Epithelial cell of prostate (primary cell): ENCODE results near the gene CRIM1.

Experiments
- DNase-seq: peaks from one replicate; pipeline ENCODE4 v3.0.0-alpha.2; 2011; ENCODE audit warnings: low read depth, low spot score
- H3K27ac ChIP-seq: fragments of 450-650 bp; 2 replicates; pipeline ENCODE4 v1.5.1; 2017; ENCODE audit warnings: mild to moderate bottlenecking

The CRIM1 gene

DNA sequence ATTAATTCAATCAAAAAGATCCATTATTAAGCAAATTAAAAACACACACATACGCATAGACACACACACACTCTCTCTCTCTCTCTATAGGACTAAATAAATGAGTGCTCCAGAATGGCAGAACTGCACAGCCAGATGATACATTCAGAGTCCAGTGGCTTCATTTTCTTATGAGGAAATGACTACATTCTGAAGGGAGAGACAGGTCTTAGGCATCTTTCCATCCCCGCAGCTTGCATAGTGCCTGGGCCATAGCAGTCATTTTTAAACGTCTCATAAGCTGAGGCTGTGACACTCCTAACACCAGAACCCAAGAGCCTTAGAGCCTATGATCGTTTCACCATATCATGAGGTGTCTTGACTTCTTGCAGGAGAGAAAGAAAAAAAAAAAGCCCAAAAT lies 211.3 kb downstream of the CRIM1 start:
- peak overlapping the region; percentile 91 for H3K27ac ChIP-seq

DNA sequence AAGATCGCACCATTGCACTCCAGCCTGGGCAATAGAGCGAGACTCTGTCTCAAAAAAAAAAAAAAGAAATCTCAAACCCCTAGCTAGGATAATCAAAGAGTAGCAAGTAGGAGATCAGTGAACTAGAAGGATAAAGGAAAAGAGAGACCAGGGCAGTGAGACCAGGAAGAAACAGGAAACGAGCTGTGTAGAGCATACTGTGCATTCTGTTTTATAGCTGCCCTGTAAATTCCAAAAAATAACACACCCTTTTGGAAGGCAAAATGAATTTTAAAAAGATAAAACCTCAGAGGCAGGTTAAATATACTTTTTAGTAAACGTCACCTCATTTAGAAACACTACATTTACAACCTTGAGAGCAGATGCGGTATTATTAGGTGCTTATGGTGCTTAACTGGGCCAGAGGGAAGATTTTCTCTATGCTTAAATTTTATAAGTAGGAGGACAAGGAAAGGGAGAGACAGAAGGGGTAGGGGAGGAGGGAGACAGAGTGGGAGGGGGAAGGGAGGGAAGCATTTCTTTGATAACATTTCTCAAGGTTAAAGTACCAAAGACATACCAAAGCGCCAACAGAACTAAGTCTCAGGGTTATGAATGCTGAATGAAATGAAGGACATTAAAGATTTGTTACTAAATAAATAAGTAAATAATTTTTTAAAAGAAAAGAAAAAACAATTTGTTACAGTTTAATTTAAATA lies 212.3 kb downstream of the CRIM1 start:
- H3K27ac ChIP-seq = peak overlapping the region; percentile 91
- no peak for DNase-seq

More for the DNA sequence above, 211.3 kb downstream of the CRIM1 start:
- DNase-seq = no peak

DNA sequence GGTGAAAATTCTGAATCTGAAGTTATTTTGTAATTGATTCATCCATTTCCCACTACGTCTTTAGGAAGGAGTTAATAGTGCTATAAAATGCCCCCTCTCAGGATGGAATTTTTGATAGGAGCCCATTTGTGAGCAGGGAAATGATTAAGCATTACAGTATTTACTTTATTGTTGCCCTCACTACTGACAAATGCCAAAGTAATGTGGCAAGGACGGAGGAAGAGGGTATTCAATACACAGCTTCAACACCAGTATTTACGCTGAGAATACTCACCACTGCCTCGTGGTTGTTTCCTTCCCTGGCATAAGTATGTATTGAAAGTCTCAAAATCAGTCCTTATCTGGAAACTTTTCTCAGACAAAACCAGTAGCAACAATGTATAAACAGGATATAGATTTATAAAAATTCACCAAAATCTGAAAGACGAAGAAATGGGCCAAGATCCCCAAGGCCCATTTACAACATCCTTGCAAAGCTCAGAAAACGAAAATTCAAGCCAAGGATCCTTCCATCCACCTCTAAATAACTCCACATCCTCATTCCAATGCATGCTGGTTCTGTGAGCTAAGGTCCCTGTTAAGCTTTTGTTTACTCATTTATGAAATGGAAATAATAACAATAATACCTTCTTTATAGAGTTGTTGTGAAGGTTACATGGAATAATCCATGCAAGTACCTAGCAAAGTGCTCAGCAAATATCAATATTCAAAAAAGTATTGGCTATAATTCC lies 213.1 kb downstream of the CRIM1 start:
- no peak for DNase-seq
- H3K27ac ChIP-seq = peak overlapping the region; percentile 91

DNA sequence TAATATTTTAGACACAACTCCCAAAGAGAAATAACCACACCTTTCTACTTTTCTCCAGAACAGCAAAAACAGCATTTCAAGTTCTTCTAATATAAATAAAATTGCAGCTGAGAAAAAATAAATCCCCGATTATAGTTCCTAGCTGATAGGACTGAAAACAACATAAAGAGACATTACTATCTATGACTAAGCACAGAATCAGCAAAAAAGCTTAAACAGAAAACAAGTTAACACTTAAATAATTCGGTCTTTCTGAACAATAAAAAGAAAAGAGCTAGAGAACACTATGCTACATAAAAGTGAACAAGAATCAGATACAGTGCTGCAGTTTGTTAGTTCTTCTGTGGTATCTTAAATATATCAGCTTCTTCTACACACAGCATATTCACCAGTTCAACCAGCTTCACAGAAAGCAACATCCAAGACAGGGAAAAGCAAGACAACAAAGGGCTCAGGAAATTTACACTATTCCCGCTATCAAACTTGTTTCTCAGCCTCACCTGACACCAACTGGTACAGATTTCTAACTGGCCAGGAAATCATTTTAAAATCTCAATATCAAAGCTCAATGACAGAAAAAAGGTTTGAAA lies 213.8 kb downstream of the CRIM1 start:
- DNase-seq = no peak
- peak overlapping the region; percentile 91 for H3K27ac ChIP-seq

DNA sequence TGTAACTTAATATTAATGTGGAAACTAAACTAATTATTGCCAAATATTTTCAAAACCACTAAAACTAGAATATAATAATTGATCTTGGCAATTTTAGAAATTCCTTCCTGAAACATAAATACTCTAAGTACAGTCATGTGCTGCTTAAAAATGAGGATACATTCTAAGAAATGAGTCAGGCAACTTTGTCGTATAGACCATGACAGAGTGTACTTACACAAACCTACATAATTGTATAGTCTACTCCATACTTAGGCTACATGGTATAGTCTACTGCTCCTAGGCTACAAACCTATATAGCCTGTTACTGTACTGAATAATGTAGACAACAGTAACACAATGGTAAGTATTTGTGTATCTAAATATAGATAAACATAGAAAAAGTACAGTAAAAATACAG lies 214.8 kb downstream of the CRIM1 start:
- peak overlapping the region; percentile 91 for H3K27ac ChIP-seq
- no peak for DNase-seq

DNA sequence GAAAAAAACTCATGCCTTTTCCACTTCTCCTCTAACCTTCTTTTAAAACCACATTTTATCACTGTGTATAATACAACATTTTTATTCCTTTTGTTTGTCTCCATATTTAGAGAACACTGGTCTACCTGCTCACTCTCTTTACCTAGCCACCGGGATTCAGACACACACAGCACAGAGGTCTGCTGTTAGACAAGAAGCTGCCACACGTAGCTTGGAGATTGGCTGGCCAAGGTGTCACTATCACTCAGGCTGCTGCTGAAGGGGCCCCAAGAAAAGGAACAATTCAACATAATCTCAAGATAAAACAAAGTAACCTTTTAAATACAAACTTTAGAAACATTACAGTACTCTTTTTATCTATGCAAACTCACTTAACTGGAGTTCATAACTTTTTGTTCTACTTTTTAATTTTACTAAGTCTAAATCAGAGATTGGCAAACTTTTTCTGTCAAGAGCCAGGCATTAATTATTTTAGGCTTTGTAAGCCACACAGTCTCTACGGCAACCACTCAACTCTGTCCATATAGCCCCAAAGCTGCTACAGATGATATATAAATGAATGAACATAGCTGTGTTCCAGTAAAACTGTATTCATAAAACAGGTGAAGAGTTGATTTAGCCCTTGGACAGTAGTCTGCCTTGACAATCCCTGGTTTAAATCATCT lies 216.6 kb downstream of the CRIM1 start:
- no peak for DNase-seq
- no peak overlapping the region for H3K27ac ChIP-seq

DNA sequence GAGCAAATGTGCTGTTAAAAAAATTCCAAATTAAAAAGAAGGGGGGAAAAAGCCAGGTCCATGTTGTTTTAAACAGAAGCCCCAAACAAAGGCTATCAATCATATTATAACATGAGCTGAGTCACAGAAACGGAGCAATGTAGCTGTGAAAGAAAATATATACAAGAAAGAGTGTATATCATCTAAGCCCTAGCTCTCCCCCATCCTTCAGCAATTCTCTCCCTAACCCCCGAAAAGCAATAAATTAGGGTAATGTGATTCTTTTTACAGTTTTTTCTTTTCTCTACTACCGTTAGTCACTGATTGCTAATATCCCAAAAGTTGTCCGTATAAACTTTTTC lies 217.1 kb downstream of the CRIM1 start:
- H3K27ac ChIP-seq = no peak overlapping the region
- DNase-seq = no peak

DNA sequence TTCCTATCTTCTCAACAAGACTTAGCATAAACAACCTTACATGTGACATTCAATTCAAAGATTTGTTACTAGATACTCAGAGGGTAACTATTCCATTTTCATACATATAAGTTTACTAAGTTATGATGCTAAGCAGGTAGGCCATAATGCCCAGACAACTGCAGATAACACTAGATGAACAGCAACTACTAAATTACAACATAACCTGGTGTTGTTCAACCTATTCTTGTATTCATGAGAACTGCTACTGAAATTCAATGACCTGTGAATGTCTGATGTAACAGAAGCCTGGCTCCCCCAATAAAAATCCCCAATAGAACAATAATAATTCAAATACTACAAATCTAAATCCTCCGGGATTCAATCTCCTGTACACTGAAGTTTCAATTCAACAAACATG lies 217.6 kb downstream of the CRIM1 start:
- DNase-seq = no peak
- no peak overlapping the region for H3K27ac ChIP-seq

DNA sequence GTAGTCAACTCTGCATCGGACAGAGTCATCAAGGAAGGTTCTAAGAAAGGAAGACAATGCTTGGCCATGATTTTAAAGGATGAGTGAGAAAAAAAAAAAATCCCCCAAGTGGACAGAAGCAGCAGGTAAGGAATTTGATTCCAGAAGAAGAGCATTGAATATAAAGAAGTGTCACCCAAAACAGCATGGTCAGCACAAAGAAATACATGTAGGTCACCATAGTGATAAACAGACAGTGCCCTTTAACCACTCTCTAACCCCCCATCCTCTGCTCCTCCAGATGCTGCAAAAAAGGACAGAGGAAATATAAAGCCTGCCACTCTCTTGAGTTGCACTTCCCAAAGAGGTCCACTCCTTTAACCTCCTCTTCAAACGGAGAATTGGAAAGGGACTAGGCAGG lies 219.0 kb downstream of the CRIM1 start:
- no peak overlapping the region for H3K27ac ChIP-seq
- no peak for DNase-seq

DNA sequence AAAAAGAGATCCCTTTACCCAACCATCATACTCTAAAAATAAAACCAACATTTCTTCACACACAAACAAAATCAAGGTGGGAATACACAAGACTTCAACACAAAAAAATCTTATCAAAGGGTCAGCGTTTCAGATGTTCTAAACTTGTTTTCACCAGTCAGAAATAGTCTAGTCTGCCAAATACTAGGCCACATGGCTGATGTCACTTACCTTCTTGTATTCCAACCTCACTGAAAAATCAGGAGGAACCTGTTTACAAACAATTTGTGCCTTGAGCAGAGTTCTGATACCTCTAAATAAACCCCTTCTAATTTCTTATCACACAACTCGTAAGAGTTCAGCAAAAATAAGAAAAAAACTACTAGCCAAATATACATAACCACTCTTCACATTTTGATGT lies 222.3 kb downstream of the CRIM1 start:
- H3K27ac ChIP-seq = no peak overlapping the region
- DNase-seq = no peak

DNA sequence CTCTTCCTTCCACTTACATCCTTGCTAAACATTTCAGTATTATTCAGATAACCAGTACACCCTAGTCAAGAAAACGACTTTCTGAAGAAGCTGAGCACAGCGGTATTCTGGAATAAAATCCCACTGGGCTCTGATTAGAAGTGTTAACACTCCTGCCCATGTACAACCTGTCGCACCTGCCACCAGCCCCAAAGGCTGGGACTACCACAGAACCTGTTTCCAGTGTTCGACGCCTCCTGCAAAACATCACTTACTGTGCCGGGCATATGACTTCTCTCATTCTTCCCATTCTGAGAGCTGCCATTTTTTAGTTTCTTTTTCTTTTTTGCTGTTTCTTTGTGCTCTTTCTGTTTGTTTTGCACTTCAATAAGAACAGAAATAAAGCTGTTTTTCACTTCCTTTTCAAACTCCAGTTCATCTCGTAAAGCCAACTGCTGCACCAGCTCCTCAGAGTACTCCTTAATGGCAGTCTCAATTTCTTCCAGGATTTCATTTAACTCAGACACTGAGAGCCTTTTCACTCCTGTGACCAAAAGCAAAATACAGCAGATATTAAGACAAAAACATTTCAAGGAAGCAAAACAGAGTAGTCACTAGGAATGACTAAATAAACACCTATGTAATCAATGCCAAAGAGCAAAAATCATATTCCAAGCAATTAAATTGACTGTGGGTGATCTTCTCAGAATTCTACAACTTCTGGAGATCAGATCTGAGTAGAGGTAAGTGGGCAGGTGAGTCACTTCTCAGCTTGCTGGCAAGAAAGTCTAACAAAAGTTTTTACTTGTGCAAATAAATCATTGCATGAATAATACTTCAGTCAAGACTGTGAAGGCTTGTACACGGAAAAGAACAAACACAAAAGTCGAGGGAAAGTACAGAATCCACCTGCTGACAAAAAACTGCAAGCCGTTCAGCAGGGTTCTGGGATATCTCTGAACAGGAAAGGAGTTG lies 223.0 kb downstream of the CRIM1 start:
- peak; percentile 71 for DNase-seq
- peak overlapping the region; percentile 26 for H3K27ac ChIP-seq

DNA sequence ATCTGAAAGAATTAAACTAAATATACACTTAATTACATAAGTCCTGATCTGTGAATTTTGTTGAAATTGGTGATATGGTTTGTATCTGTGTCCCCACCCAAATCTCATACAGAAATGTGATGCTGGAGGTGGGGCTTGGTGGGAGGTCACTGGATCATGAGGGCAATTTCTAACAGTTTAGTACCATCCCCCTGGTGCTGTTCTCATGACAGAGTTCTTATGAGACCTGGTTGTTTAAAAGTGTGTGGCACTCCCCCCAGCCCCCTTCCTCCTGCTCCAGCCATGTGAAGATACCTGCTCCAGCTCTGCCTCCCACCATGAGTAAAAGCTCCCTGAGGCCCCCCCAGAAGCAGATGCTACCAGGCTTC lies 223.7 kb downstream of the CRIM1 start:
- DNase-seq = no peak
- peak overlapping the region; percentile 26 for H3K27ac ChIP-seq

DNA sequence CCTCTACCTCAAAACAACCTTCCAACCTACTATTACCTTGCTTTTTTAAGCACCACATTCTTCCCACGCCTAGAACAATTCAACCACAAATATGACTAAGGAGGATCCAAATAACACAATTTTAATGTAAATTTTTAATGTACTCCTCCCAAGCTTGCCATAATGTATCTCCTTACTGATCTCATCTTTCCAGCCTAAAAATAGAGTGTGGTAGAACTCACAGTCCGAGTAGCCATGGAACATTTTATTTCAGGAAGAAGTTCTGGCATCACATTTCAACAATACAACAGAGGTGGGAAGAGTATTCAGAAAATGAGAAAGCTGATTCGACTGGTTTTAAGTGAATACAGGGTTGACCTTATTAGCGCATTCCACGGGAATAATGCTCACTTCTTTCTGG lies 227.0 kb downstream of the CRIM1 start:
- no peak overlapping the region for H3K27ac ChIP-seq
- DNase-seq = no peak

DNA sequence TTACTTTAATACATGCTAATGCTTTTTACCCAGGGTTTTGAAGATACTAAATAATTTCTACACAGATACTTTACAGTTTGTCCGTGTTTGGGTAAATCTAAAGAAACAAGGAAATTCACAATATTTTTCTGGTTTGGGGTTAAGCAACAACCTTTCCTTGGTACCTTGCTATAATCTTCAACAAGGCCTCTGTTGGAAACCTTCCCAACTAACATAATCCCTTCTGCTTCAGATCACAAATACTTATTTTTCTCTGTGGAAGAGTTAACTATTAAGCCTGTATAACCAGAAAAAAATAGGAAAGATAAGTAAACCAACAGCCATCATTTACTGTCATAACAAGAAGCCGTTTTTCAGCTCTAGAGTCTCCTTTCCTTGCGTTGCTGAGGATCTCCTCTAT lies 227.4 kb downstream of the CRIM1 start:
- H3K27ac ChIP-seq = no peak overlapping the region
- DNase-seq = no peak

DNA sequence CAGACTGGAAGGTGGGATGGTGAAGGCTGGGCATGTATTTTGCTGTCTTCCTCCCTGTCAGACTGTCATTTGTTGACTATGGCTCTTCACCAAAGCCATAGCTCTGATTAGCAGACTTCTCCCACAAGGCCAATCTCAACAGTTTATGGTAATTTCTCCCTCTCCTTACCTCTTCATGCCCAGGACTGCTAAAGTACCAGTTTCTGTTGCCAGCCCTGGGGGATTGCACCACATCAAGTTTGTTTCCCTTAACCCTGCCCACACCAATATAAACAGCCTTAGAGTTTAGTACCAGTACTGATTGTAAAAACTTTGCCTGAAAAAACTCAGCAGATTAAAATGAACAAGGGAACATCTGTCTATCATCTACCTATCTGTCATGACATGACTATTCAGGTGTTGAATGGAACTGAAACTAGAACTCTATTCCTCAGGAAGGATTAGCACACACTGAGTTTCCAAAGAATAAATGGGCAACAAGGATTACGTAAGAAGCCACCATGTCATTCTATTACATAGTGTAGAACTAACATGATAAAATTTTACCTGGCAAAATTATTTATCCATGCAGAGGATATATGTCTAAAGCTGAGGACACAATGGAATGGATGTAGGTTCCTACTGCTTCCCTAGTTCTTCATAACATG lies 228.7 kb downstream of the CRIM1 start:
- H3K27ac ChIP-seq = peak overlapping the region; percentile 36
- no peak for DNase-seq

DNA sequence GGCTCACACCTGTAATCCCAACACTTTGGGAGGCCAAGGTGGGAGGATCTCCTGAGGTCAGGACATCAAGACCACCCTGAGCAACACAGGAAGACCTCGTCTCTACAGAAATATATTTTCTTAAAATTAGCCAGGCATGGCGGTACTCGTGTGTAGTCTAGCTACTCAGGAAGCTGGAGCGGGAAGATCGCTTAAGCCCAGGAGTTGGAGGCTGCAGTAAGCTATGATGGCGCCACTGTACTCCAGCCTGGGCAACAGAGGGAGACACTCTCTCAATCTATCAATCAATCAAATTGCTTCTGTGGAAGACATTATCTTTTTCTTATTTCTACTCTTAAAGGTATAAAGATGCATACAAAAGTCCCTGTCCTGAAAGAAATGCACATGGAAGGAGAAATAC lies 231.1 kb downstream of the CRIM1 start:
- no peak overlapping the region for H3K27ac ChIP-seq
- DNase-seq = no peak

DNA sequence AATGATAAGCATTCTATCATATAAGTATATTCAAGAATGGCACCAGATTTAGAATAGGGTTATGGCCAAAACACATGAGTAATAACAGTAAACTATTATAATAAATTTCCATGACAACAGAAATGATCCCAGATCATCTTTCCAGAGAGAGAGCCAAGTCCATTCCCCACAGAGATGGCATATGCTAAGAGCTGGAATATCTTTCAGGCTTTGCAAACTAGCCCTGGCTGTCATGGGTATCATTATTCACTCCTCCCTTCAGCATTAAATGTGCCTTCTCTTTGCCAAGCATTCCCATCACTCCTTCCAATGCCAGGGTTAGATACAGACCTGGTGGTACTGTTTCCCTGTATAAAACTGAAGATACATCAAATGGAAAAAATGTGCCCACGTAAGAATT lies 231.5 kb downstream of the CRIM1 start:
- DNase-seq = no peak
- H3K27ac ChIP-seq = no peak overlapping the region

DNA sequence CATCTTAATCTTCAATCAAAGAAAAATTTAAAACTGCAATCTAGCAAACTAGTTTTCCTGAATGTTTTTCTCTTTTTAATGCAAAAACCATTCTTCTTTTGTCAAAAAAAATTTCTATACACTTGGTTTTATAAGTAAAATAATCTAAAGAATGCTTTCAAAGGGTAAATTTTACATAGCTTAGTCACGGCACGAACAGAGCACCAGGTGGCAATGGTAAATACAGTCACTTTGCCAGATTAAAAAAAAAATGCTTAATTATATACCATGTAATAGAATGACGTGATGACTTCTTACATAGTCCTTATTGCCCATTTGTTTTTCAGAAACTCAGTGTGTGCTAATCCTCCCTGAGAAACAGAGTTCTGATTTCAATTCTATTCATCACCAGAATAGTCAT lies 232.0 kb downstream of the CRIM1 start:
- no peak overlapping the region for H3K27ac ChIP-seq
- no peak for DNase-seq

DNA sequence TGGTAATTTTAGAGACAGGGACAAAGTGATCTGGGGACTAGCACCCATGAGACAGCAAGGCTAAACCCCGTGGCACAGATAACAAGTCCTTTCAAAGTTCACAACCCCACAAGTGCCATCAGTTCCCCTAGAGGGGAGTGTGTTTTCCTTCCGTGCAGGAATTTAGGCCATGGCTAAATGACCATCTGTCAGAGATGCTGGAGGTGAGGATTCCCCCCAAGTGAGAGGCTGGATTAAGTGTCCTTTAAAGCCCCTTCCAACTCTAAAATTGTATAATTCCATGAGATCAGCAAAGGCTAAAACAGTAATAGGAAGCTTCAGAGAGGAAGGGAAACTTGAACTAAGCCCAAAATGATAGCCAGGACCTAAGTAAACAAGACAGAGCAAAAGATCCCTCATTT lies 233.7 kb downstream of the CRIM1 start:
- H3K27ac ChIP-seq = no peak overlapping the region

DNA sequence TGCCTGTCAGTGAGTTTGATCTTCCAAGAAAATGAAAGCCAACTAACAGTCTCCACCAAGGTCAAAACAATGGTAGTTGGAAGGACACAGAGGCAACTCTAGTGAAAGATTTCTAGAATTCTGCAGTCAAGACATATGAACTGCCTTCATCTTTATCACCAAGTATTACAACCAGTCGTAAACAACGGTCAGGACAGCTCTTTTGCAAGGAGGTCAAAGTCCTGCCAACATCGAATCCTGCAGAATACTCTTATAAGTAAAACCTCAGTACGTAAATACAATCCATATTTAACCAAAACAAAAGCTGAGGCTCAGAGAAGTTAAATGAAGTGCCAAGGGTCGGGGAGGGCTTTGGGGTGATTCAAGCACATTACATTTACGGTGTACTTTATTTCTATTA lies 239.3 kb downstream of the CRIM1 start:
- H3K27ac ChIP-seq = no peak overlapping the region
- DNase-seq = no peak

More for the DNA sequence above, 233.7 kb downstream of the CRIM1 start:
- no peak for DNase-seq
